Heart left ventricle (tissue), 16 donors: ENCODE results near the gene FAM20C. TPM values are rescaled to one million over a fixed set of nuclear protein-coding genes. Genes with fewer than 3 reads are reported as not detected.

ENCODE experiments used
- ATAC-seq, 4 donors: fragments of 200-7000 bp; cut with Tn5 transposase; one replicate each; pipeline ENCODE4 v1.9.1; 2020 to 2022; ENCODE audit warnings: moderate library complexity in 4 of 4, mild to moderate bottlenecking in 3 of 4, moderate number of reproducible peaks in 1 of 4
- DNase-seq, 5 donors: peaks; one replicate each; pipeline ENCODE4 v3.0.0-alpha.2; 2020
- H3K27ac ChIP-seq, 12 donors: fragments of 200-600 bp; sonication (generic) in 4 of 12; one replicate each; pipeline versions ENCODE4 v1.5.0 to v1.8.0; 2016 to 2022; ENCODE audit warnings: mild to moderate bottlenecking in 2 of 12
- H3K27me3 ChIP-seq, 9 donors: fragments of 200-600 bp; sonication (generic) in 2 of 9; one replicate each; pipeline versions ENCODE4 v1.5.1 to v1.8.0; 2016 to 2022; ENCODE audit warnings: mild to moderate bottlenecking in 3 of 9
- H3K36me3 ChIP-seq, 9 donors: fragments of 200-600 bp; sonication (generic) in 2 of 9; one replicate each; pipeline versions ENCODE4 v1.5.0 to v1.8.0; 2018 to 2022; ENCODE audit warnings: mild to moderate bottlenecking in 2 of 9
- H3K4me1 ChIP-seq, 12 donors: fragments of 200-600 bp; sonication (generic) in 4 of 12; one replicate each; pipeline versions ENCODE4 v1.5.0 to v1.8.0; 2016 to 2022; ENCODE audit warnings: mild to moderate bottlenecking in 3 of 12
- H3K4me3 ChIP-seq, 12 donors: fragments of 200-600 bp; sonication (generic) in 4 of 12; one replicate each; pipeline versions ENCODE4 v1.5.0 to v1.8.0; 2017 to 2022; ENCODE audit warnings: mild to moderate bottlenecking in 9 of 12, moderate library complexity in 4 of 12
- H3K9me3 ChIP-seq, 12 donors: fragments of 200-600 bp; sonication (generic) in 4 of 12; one replicate each; pipeline versions ENCODE4 v1.5.0 to v1.8.0; 2016 to 2022; ENCODE audit warnings: mild to moderate bottlenecking in 1 of 12
- POLR2A ChIP-seq, 2 donors: fragments of 450-650 bp; IDR thresholded peaks; one replicate each; pipeline ENCODE4 v1.6.1; 2017; ENCODE audit warnings: antibody characterized with exemption in 2 of 2, mild to moderate bottlenecking in 2 of 2, moderate library complexity in 2 of 2
- WGBS, 4 donors: extraction: QIAGEN DNeasy Blood & Tissue Kit in 2 of 4; methylation state at CpG; one replicate each; pipeline versions ENCODE4 v1.1.5 to v1.1.7; 2013 to 2018; 5-methylcytosine and 5-hydroxymethylcytosine counted together
- intact Hi-C, 10 donors: fragments of 100-400 bp; cut with DNase I; formaldehyde crosslinking; loops; one replicate each; pipeline versions ENCODE4 v1.11.1 to v1.14.2; 2022
- polyA plus RNA-seq, 2 donors: library from polyadenylated mRNA; stranded (reverse); fragments of 200-250 nt; gene quantifications; one replicate each; pipeline ENCODE4 v1.2.3, GENCODE V29; 2013
- total RNA-seq, 9 donors: library from RNA; depleted of rRNA in 2 of 9; stranded (reverse); fragments of >200 nt in 2 of 9; fragmentation: NEBNext Ultra II Directional in 3 of 9; extraction: Animal tissue kit (Norgen Biotek cat#: 25700) in 3 of 9; gene quantifications; one replicate each; pipeline versions ENCODE4 v1.1.0 to v1.2.4, GENCODE V29; 2016 to 2023
- TF ChIP-seq, protein P1 (sequence below), 12 donors: fragments of 200-600 bp; sonication (generic) in 4 of 12; IDR thresholded peaks; one replicate each; pipeline versions ENCODE4 v1.5.0 to v1.8.0; 2018 to 2022; ENCODE audit warnings: antibody characterized with exemption in 12 of 12, mild to moderate bottlenecking in 5 of 12
- donor health status: ischemic (EF 13 %, LVEDD 7.1; RV severe dilation, severe dysfunction).
- donor health status: healthy with polysubstance abuse.
- donor health status: DM: no; HTN: yes; CAD: no.
- donor health status: DM: no; HTN: no; CAD: no.
- donor health status: ischemic (EF 25% LVEDD 6.9; RV normal size, moderate dysfunction).
- donor health status: ischemic (EF 25% LVEDD 5.7; RV mildly dilated, moderate dysfunction).
- donor health status: healthy.
- donor health status: DM: yes; HTN: yes; CAD: no.
- donor health status: ischemic (EF 35%, LVEDD 5.7; RV mildly dilated, moderate dysfunction).
- donor health status: nonischemic (EF 11% LVEDD 7.7; RV severe dilation, severe dysfunction).
- donor health status: DM: yes; HTN: yes; CAD: no.
- donor health status: PGD.
- donor health status: ischemic (EF 29% LVEDD 5.4; RV normal size, mild dysfunction).
- donor health status: nonischemic (EF 23%, LVEDD 6.1; RV moderate dilation, normal function).

The FAM20C gene
- total and polyA plus RNA-seq, 11 donors: 11.1 to 52.0 (median 21.0) TPM

GRCh38 chr7:228610-229009 lies 36.2 kb downstream of the FAM20C start:
- 82 to 91% (median 86%) methylated on average over 11 to 12 of the region's 12 CpGs for WGBS, 4 donors
- Histone ChIP-seq H3K4me3 (no peak overlapping the region), H3K9me3 (no peaks in the 10 kb centered on the region), H3K27me3 (no peaks in the 10 kb centered on the region), H3K36me3 (peaks cover 0 to 8% (median 0%) of the 10 kb centered on the region in 9 donors), H3K27ac (peak overlapping the region in 6 of 12 donors; percentile 17 to 87 (median 40)), H3K4me1 (peaks cover 0 to 53% (median 22%) of the 10 kb centered on the region in 12 donors)
- intact Hi-C loops: no loop called here
- TF ChIP-seq, protein P1, sequence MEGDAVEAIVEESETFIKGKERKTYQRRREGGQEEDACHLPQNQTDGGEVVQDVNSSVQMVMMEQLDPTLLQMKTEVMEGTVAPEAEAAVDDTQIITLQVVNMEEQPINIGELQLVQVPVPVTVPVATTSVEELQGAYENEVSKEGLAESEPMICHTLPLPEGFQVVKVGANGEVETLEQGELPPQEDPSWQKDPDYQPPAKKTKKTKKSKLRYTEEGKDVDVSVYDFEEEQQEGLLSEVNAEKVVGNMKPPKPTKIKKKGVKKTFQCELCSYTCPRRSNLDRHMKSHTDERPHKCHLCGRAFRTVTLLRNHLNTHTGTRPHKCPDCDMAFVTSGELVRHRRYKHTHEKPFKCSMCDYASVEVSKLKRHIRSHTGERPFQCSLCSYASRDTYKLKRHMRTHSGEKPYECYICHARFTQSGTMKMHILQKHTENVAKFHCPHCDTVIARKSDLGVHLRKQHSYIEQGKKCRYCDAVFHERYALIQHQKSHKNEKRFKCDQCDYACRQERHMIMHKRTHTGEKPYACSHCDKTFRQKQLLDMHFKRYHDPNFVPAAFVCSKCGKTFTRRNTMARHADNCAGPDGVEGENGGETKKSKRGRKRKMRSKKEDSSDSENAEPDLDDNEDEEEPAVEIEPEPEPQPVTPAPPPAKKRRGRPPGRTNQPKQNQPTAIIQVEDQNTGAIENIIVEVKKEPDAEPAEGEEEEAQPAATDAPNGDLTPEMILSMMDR (IDR thresholded peaks at IDR 0.05): no peak
- TF ChIP-seq POLR2A (IDR thresholded peaks at IDR 0.05): no peak
- no peak for DNase-seq
- ATAC-seq: no peak

- peak overlapping the region in 5 of 12 donors; percentile 17 to 87 (median 42) for H3K27ac ChIP-seq
- WGBS, 4 donors: 58 to 75% (median 65%) methylated on average over 25 to 29 of the region's 29 CpGs
- DNase-seq (peak in 4 of 5 donors; percentile 66 to 87 (median 78)), ATAC-seq (peak; percentile 46 to 80 (median 70))
- no peaks in the 10 kb centered on the region for H3K9me3 ChIP-seq
- peaks cover 0 to 8% (median 0%) of the 10 kb centered on the region in 9 donors for H3K36me3 ChIP-seq
- no peak overlapping the region for H3K4me3 ChIP-seq
- no peak for TF ChIP-seq POLR2A (IDR thresholded peaks at IDR 0.05)
- TF ChIP-seq, protein P1 (IDR thresholded peaks at IDR 0.05): no peak
- peaks cover 0 to 61% (median 29%) of the 10 kb centered on the region in 12 donors for H3K4me1 ChIP-seq
- intact Hi-C loops: no loop called here
- no peaks in the 10 kb centered on the region for H3K27me3 ChIP-seq
Observed at GRCh38 chr7:229184-229964, 37.0 kb downstream of the FAM20C start.

DNA sequence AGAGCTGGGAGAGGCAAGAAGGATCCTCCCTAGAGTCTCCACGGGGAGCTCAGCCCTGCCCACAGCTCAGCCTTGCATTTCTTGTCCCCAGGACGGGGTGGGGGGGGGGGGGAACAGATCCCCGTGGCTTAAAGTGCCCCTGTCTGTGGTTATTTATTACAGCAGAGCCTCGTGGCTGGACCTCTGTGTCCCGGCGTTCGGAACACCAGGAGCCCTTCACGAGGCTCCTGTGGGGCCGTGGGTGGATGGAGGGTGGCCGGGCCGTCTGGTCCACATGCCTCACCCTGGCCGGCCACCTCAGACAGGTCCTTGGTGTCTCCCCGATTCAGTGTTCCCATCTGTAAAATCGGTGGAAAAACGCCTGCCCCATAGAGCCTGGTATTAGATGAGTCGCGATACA lies 37.9 kb downstream of the FAM20C start:
- Histone ChIP-seq H3K4me3 (no peak overlapping the region), H3K36me3 (peaks cover 0 to 8% (median 0%) of the 10 kb centered on the region in 9 donors), H3K27ac (peak overlapping the region in 3 of 12 donors; percentile 42 to 87 (median 51)), H3K27me3 (no peaks in the 10 kb centered on the region), H3K9me3 (no peaks in the 10 kb centered on the region), H3K4me1 (peaks cover 0 to 70% (median 32%) of the 10 kb centered on the region in 12 donors)
- DNase-seq: no peak
- TF ChIP-seq POLR2A (IDR thresholded peaks at IDR 0.05): no peak
- TF ChIP-seq, protein P1 (IDR thresholded peaks at IDR 0.05): no peak
- WGBS, 4 donors: 62 to 90% (median 82%) methylated on average over 10 to 17 of the region's 17 CpGs
- ATAC-seq: no peak
- intact Hi-C loops: loop anchor here in 1 of 10 donors (1.0 kb wide), 1 partner anchor 38 kb away; the partner anchor contains the start of gene FAM20C
